ENCODE measurements around the gene TARBP1. TPM values are rescaled to one million over a fixed set of nuclear protein-coding genes. Genes with fewer than 3 reads are reported as not detected.

The TARBP1 gene, protein sequence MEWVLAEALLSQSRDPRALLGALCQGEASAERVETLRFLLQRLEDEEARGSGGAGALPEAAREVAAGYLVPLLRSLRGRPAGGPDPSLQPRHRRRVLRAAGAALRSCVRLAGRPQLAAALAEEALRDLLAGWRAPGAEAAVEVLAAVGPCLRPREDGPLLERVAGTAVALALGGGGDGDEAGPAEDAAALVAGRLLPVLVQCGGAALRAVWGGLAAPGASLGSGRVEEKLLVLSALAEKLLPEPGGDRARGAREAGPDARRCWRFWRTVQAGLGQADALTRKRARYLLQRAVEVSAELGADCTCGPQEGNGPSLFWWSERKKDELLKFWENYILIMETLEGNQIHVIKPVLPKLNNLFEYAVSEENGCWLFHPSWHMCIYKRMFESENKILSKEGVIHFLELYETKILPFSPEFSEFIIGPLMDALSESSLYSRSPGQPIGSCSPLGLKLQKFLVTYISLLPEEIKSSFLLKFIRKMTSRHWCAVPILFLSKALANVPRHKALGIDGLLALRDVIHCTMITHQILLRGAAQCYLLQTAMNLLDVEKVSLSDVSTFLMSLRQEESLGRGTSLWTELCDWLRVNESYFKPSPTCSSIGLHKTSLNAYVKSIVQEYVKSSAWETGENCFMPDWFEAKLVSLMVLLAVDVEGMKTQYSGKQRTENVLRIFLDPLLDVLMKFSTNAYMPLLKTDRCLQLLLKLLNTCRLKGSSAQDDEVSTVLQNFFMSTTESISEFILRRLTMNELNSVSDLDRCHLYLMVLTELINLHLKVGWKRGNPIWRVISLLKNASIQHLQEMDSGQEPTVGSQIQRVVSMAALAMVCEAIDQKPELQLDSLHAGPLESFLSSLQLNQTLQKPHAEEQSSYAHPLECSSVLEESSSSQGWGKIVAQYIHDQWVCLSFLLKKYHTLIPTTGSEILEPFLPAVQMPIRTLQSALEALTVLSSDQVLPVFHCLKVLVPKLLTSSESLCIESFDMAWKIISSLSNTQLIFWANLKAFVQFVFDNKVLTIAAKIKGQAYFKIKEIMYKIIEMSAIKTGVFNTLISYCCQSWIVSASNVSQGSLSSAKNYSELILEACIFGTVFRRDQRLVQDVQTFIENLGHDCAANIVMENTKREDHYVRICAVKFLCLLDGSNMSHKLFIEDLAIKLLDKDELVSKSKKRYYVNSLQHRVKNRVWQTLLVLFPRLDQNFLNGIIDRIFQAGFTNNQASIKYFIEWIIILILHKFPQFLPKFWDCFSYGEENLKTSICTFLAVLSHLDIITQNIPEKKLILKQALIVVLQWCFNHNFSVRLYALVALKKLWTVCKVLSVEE (N-terminal part only)
- total RNA-seq (10 to 100 TPM in 4 of 7 donors, 1 to 10 TPM in 3; 5.5 to 26.3 (median 10.8) TPM), polyA plus RNA-seq (10 to 100 TPM in 1 of 2 donors, 1 to 10 TPM in 1; 4.8 to 15.4 TPM)
- long read RNA-seq, donor 1, partial matches to known transcripts = 1 of 4 reads
- long read RNA-seq, donor 1, other reads (novel, unspliced or antisense) = 3 of 4 reads
- long read RNA-seq, donor 2, full-length matches to known transcripts = 5 of 15 reads
- long read RNA-seq, donor 2, partial matches to known transcripts = 10 of 15 reads
- long read RNA-seq, donor 2, other reads (novel, unspliced or antisense) = 0 of 15 reads
- long read RNA-seq, donor 3, full-length matches to known transcripts = 6 of 13 reads
- long read RNA-seq, donor 3, partial matches to known transcripts = 0 of 13 reads
- long read RNA-seq, donor 3, other reads (novel, unspliced or antisense) = 7 of 13 reads

DNA sequence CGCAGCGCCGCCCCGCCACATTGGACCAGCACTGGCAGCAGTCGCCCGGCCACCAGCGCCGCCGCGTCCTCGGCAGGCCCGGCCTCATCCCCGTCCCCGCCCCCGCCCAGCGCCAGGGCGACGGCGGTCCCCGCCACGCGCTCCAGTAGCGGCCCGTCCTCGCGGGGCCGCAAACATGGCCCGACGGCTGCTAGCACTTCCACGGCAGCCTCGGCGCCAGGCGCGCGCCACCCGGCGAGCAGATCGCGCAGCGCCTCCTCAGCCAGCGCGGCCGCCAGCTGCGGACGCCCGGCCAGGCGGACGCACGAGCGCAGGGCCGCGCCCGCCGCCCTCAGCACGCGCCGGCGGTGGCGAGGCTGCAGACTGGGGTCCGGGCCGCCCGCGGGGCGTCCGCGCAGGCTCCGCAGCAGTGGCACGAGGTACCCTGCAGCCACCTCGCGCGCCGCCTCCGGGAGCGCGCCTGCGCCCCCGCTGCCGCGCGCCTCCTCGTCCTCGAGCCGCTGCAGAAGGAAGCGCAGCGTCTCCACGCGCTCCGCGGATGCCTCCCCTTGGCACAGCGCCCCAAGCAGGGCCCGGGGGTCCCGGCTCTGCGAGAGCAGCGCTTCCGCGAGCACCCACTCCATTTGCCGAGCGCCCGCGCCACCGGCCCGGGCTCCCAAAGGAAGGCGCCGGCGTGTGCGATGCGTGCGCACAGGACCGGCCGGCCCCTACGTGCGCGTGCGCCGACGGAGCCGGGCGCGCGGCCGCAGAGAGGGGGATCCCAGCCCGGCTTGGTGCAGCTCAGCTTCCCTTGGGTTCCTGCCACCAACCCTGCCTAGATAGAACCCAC is at the start of gene TARBP1:
Gene TARBP1 (minus strand): TSS at position 699 of the 829 bp plus-strand sequence. CDS start 76 bp downstream, at position 623.
- Histone ChIP-seq H3K4me1 (ENCODE audit: insufficient read depth) (peaks cover 2% of the 10 kb centered on the region), H3K27ac (peak within 1 kb of the TSS; percentile 56 to 77), H3K36me3 (no peaks in the 10 kb centered on the region), H3K9me3 (no peaks in the 10 kb centered on the region), H3K27me3 (no peaks in the 10 kb centered on the region), H3K4me3 (peak within 1 kb of the TSS; percentile 63)
- WGBS, 3 donors = 0 to 1% (median 0%) methylated on average over 31 to 122 of the region's 122 CpGs
- intact Hi-C loops (cut with DNase I) = loop anchor here in 1 of 4 donors (5.0 kb wide), 1 partner anchor 949 kb away; no protein-coding TSS in a partner anchor
- TF ChIP-seq, protein P1, sequence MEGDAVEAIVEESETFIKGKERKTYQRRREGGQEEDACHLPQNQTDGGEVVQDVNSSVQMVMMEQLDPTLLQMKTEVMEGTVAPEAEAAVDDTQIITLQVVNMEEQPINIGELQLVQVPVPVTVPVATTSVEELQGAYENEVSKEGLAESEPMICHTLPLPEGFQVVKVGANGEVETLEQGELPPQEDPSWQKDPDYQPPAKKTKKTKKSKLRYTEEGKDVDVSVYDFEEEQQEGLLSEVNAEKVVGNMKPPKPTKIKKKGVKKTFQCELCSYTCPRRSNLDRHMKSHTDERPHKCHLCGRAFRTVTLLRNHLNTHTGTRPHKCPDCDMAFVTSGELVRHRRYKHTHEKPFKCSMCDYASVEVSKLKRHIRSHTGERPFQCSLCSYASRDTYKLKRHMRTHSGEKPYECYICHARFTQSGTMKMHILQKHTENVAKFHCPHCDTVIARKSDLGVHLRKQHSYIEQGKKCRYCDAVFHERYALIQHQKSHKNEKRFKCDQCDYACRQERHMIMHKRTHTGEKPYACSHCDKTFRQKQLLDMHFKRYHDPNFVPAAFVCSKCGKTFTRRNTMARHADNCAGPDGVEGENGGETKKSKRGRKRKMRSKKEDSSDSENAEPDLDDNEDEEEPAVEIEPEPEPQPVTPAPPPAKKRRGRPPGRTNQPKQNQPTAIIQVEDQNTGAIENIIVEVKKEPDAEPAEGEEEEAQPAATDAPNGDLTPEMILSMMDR (IDR thresholded peaks at IDR 0.05) = peak in 1 of 3 donors; percentile 5
- TF ChIP-seq POLR2A (IDR thresholded peaks at IDR 0.05) (no peak), EP300 (IDR thresholded peaks at IDR 0.05) (no peak)
- peak; percentile 33 to 80 (median 61) for DNase-seq

DNA sequence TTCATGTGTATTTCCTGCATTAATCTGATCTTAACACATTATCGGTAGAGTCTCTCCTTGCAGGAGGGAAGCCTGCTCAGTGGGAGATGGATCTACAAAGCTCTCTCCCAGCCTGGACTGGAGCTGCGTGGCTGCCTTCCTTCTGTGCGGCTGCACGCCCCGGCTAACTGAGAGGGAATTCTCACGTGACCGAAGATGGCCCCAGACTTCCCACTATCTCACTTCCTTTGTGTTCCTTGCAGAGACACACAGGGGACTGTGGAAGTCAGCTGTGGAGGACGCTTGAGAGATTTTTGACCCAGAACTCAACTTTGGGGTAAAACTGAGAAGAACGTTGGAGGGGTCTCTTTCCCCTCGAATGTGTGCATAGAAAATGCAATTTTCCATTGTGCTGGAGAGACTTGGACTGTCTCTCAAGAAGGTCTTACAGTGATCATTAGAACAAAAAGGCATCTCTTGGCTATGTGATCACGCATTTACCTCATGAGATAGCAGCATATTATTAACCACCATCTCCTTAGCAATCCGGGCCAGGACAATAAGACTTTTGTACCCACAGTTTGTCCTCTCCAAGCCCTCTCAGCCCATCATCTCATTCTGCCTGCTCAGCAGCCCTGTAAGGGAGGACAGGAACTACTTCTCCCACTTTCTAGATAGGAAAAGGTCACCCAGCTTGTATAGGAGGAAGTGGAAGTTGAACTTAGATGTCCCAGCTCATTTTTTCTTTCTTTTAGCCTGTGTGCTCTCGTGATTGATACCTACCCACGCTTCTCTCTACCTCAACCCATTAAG is 49.3 kb upstream of the TARBP1 start:
- peaks cover 27% of the 10 kb centered on the region for H3K4me1 ChIP-seq (ENCODE audit: insufficient read depth)
- no peak overlapping the region for H3K4me3 ChIP-seq
- H3K27me3 ChIP-seq = no peaks in the 10 kb centered on the region
- TF ChIP-seq EP300 (IDR thresholded peaks at IDR 0.05) = no peak
- TF ChIP-seq, protein P1 (IDR thresholded peaks at IDR 0.05) = no peak
- no peak for TF ChIP-seq POLR2A (IDR thresholded peaks at IDR 0.05)
- peak in 1 of 5 donors; percentile 4 for DNase-seq
- H3K36me3 ChIP-seq = no peaks in the 10 kb centered on the region
- intact Hi-C loops (cut with DNase I) = no loop called here
- H3K27ac ChIP-seq = no peak overlapping the region
- H3K9me3 ChIP-seq = no peaks in the 10 kb centered on the region
- 68 to 78% (median 68%) methylated on average over 14 of the region's 14 CpGs for WGBS, 3 donors

DNA sequence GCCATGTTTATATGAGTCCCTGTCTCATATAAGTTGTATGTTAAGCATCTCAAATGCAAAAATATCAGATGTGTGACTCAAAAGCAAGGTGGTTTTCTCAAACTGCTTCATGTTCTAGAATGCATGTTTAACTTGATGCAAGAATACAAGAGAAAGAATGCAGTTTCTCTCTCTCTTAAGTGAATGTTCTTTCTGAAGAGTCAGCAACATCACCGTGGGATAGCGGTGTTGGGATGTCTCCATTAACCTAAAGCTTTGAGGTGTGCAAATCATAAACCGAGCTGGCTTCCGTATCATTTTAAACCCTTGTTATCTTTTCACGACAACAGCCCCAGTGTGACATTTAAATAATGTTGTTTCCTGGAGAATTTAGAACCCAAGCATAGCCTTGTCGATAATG is 48.4 kb upstream of the TARBP1 start:
- Histone ChIP-seq H3K9me3 (no peaks in the 10 kb centered on the region), H3K4me3 (no peak overlapping the region), H3K4me1 (ENCODE audit: insufficient read depth) (peaks cover 20% of the 10 kb centered on the region), H3K27me3 (no peaks in the 10 kb centered on the region), H3K27ac (no peak overlapping the region), H3K36me3 (no peaks in the 10 kb centered on the region)
- WGBS, 3 donors = 42 to 68% (median 57%) methylated on average over 6 of the region's 6 CpGs
- peak in 1 of 5 donors; percentile 0 for DNase-seq
- no peak for TF ChIP-seq POLR2A (IDR thresholded peaks at IDR 0.05)
- TF ChIP-seq, protein P1 (IDR thresholded peaks at IDR 0.05) = no peak
- intact Hi-C loops (cut with DNase I) = no loop called here

Data from ovary (tissue), 10 donors.